ENCODE data around the gene MBTPS1. TPM values are rescaled to one million over a fixed set of nuclear protein-coding genes. Genes with fewer than 3 reads are reported as not detected.

Gene MBTPS1
- total RNA-seq, 4 donors from 2014 or later: 85.1 to 122 (median 105) TPM

DNA sequence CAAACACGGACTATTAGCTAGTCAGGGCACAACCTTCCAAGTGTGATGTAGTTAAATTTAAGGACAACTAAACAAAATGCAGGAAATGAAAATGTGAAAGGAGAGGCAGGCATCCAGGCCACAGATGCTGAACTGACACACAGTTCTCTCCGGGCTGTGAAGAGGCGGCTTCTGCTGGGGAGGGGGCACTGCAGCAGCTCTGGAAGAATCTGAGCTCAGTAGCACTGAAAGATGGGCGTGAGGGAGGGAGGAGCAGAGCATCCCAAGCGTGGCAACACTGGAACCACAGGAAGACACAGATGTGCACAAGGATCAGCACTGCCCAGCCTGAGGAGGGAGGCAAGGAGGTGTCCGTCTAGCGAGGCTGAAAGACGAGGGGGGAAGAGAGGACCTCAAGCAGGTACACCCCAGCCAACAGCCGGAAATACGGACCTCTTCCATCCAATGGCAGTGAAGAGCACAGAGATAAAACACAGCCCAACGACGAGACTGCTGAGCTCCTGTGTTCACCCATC is 11.4 kb downstream of the MBTPS1 start:
- TF ChIP-seq, protein P1, sequence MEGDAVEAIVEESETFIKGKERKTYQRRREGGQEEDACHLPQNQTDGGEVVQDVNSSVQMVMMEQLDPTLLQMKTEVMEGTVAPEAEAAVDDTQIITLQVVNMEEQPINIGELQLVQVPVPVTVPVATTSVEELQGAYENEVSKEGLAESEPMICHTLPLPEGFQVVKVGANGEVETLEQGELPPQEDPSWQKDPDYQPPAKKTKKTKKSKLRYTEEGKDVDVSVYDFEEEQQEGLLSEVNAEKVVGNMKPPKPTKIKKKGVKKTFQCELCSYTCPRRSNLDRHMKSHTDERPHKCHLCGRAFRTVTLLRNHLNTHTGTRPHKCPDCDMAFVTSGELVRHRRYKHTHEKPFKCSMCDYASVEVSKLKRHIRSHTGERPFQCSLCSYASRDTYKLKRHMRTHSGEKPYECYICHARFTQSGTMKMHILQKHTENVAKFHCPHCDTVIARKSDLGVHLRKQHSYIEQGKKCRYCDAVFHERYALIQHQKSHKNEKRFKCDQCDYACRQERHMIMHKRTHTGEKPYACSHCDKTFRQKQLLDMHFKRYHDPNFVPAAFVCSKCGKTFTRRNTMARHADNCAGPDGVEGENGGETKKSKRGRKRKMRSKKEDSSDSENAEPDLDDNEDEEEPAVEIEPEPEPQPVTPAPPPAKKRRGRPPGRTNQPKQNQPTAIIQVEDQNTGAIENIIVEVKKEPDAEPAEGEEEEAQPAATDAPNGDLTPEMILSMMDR (IDR thresholded peaks at IDR 0.05; ENCODE audit: low read depth): no peak

DNA sequence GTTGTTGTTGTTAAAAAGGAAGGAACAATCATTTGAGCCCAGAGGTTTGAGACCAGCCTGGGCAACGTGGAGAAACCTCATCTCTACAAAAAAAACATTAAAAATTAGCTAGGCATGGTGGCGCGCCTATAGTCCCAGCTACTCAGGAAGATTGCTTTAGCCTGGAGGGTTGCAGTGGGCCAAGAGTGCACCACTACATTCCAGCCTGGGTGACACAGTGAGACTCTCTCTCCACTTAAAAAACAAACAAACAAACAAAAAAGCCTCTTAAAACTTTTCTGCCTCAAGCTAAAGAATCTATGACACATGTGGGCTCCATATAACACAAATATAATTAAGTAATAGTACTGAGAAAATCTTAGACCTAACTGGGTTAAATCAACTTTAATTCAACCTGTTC is 12.5 kb downstream of the MBTPS1 start:
- TF ChIP-seq, protein P1 (IDR thresholded peaks at IDR 0.05; ENCODE audit: low read depth): no peak

GRCh38 chr16:84103678-84104077 is 13.1 kb downstream of the MBTPS1 start:
- TF ChIP-seq, protein P1 (IDR thresholded peaks at IDR 0.05; ENCODE audit: low read depth): no peak

DNA sequence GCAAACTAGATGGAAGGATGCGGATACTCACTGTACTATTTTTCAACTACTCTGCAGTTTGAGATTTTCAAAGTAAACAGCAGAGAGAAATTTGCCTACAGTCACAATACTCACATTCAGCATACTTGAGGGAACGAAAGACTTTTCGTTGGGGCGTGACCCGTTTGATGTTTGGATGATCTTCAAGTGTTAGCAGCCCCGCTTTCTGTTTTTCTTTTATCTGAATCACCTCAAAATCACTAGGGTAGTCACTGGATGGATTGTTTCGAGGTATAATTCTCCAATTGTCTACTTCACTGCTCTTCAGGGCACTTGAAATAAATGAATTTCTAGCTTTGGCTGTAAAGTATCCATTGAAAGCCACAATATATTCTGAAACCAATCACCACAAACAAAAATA is 17.8 kb downstream of the MBTPS1 start:
- TF ChIP-seq, protein P1 (IDR thresholded peaks at IDR 0.05; ENCODE audit: low read depth): no peak

DNA sequence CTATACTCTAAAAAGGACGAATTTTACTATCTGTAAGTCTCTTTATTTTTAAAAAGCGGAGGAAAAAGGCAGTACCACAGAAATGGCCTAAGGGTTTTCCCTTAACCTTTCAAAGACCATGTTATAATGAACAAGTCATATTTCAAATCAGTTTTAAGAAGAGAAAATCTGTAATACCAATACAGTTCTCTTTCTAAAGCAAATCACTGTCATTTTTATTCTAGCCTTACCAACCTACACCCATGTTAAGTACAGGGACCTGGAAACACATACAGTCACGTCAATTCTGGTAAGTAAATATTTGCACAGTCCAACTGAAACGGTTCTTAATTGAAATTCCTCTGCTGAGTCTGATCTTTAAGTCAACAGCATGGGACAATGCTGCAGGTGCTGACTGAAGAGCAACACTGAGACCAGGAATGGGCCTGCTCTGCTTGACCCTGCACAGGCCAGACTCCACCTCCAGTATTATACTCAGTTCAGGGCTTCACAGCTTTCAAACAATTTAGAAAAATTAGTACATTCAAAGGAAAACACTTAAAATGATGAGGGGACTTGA is 20.2 kb downstream of the MBTPS1 start:
- TF ChIP-seq, protein P1 (IDR thresholded peaks at IDR 0.05; ENCODE audit: low read depth): no peak

DNA sequence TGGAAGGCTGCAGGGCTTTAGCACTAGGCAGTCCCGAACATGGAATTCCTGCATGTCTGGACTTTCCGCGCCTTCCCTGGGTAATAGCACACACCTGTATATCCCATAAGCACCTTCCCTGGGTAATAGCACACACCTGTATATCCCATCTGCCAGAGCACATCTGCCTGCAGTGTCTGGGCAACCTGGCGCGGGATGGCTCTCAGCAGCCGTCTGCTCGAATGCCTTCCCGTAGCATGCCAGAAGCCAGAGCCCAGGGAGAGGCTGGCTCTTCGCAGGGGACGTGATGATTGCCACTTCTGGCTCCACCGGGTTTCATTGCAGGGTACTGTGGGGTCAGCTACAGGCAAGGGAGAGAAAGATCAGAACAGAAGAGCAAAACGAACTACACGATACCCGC is 21.3 kb downstream of the MBTPS1 start:
- TF ChIP-seq, protein P1 (IDR thresholded peaks at IDR 0.05; ENCODE audit: low read depth): no peak

- TF ChIP-seq, protein P1 (IDR thresholded peaks at IDR 0.05; ENCODE audit: low read depth): no peak
Measured at GRCh38 chr16:84093879-84094270, 22.9 kb downstream of the MBTPS1 start.
